Measurements from ENCODE around the gene PDLIM5.

DNA sequence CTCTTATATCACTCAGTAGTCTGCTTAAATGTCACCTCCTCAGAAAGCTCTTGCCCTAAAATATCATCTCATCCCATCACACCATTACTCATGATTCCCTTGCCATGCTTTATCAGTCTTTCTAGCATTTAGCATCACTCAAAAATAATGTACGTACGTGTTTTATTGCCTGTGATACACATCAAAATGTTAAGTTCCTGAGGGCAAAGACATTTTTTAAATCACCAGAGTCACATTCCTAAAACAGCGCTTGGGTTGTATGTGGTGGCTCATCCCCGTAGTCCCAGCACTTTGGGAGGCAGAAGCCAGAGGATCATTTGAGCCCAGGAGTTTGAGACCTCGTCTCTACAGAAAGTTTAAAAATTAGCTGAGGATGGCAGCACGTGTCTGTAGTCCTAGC lies 21.3 kb upstream of the PDLIM5 start:
- no peak for TF ChIP-seq POLR2A (IDR thresholded peaks at IDR 0.05)
- TF ChIP-seq, protein P1, sequence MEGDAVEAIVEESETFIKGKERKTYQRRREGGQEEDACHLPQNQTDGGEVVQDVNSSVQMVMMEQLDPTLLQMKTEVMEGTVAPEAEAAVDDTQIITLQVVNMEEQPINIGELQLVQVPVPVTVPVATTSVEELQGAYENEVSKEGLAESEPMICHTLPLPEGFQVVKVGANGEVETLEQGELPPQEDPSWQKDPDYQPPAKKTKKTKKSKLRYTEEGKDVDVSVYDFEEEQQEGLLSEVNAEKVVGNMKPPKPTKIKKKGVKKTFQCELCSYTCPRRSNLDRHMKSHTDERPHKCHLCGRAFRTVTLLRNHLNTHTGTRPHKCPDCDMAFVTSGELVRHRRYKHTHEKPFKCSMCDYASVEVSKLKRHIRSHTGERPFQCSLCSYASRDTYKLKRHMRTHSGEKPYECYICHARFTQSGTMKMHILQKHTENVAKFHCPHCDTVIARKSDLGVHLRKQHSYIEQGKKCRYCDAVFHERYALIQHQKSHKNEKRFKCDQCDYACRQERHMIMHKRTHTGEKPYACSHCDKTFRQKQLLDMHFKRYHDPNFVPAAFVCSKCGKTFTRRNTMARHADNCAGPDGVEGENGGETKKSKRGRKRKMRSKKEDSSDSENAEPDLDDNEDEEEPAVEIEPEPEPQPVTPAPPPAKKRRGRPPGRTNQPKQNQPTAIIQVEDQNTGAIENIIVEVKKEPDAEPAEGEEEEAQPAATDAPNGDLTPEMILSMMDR (IDR thresholded peaks at IDR 0.05), result no peak

Measured in thyroid gland (tissue), 4 donors.